RPMI7951 (cell line): ENCODE data around the gene HENMT1. TPM values are rescaled to one million over a fixed set of nuclear protein-coding genes. Genes with fewer than 3 reads are reported as not detected.
"Not testable (repeated sequence)": the region's sequence is repeated elsewhere in the genome, so short reads cannot be mapped to it uniquely, and the experiment has no call there.

Experiments
- DNase-seq: peaks from one replicate; pipeline ENCODE4 v3.0.0-alpha.2; 2012; ENCODE audit warnings: low read depth
- total RNA-seq: library from RNA; depleted of rRNA; stranded (reverse); fragments of >200 nt; shearing (Covaris generic); gene quantifications from 2 replicates; pipeline ENCODE4 v1.2.3, GENCODE V29; 2014; rRNA removed

Gene HENMT1
- total RNA-seq: 13.7 and 16.7 TPM in 2 replicates

- peak; percentile 74 for DNase-seq
These were observed at the start of gene HENMT1 for GRCh38 chr1:108661030-108661609. Gene HENMT1, minus strand, starts transcription at chr1:108661093. Its CDS starts 1,209 bp downstream, at chr1:108659884.

- peak; percentile 53 for DNase-seq
These were observed 48.1 kb upstream of the HENMT1 start for GRCh38 chr1:108708691-108709660.

DNA sequence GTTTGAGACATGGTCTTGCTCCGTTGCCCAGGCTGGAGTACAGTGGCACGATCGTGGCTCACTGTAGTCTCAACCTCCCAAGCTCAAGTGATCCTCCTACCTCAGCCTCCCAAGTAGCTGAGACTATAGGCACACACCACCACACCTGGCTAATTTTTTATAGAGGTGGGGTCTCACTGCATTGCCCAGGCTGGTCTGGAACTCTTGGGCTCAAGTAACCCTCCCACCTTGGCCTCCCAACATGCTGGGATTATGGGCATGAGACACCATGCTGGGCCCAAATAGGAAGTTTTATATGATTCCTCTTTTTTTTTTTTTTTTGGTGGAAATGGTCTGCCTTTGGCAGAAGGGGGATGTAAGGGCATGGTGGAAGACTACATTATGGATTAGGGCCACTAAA, 45.8 kb upstream of the HENMT1 start:
- no peak for DNase-seq

GRCh38 chr1:108704496-108704895, 43.6 kb upstream of the HENMT1 start:
- peak; percentile 65 for DNase-seq

DNA sequence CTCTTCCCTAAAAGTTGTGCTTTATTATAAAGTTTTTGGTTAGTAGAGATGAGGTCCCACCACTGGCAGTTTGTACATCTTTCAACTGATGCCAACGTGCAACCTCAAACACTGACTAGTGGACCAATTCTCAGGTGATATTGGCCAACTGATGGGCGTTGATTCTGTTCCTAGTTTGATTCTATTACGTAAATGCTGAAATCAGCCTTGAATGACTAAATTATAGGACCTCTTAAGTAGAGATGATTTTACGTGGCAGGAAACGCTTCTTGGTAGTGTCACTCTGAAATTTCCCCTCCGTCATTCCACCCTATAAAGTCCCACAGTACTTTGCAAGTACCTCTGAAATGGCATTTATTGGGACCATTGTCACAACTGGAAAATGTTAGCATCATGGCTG, 43.0 kb upstream of the HENMT1 start:
- DNase-seq: peak; percentile 24

DNA sequence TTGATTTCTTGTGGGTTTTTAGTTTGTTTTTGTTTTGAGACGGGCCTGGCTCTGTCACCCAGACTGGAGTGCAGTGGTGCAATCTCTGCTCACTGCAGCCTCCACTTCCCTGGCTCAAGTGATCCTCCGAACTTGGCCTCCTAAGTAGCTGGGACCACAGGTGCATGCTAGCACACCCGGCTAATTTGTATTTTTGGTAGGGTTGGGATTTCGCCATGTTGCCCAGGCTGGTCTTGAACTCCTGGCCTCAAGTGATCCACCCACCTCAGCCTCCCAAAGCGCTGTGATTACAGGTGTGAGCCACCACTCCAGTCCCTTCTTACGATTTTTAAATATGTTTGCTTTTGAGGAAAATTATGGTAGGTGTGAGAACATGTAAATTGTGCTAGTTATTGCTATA, 41.2 kb upstream of the HENMT1 start:
- not testable (repeated sequence) for DNase-seq

DNA sequence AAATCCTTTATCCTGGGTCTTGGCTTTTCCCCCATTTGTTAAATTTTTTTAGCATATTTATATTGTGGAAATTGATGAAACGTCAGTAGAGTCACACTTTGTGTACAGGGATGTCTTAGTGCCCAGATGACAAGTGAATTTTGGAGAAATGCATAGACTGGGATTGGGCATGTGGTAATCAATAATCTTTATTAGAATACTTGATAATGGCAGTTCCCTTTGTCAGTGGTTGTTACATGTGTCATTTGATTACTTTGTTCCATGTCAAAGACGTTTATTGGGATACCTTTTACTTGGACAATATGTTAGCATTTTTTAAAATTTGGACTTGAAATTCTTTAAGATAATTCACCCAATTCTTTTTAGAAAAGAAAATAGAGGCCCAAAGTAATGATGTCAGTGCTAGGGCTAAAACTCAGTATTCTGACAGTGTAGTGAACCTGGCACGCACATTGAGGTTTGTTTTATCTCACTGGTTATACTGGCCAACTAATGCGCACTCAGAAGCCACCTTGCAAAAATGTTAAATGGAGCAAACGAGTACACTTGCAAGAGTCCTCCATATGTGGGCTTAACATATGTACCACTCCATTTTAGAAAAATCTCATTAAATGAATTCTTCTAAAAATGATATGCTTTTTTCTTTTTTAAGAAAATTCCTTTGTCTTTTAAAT, 40.4 kb upstream of the HENMT1 start:
- DNase-seq: no peak

DNA sequence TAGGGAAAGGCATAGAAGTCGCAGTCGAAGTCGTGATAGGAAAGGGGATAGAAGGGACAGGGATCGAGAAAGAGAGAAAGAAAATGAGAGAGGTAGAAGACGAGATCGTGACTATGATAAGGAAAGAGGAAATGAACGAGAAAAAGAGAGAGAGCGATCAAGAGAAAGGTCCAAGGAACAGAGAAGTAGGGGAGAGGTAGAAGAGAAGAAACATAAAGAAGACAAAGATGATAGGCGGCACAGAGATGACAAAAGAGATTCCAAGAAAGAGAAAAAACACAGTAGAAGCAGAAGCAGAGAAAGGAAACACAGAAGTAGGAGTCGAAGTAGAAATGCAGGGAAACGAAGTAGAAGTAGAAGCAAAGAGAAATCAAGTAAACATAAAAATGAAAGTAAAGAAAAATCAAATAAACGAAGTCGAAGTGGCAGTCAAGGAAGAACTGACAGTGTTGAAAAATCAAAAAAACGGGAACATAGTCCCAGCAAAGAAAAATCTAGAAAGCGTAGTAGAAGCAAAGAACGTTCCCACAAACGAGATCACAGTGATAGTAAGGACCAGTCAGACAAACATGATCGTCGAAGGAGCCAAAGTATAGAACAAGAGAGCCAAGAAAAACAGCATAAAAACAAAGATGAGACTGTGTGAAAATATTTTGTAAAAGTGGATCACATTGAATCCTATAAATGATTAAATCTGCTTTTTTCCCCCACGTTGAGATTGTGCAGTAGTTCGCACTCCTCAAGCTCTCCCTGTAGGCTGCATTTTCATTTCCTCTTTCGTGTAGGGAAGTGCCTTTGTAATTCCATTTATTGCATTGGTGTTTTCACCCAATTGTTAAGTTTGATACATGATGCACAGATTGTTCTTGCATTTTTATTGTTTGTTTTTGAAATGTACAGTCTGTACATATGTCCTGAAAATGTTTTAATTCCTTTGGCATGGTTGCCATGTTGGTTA, 38.8 kb upstream of the HENMT1 start:
- DNase-seq: no peak

DNA sequence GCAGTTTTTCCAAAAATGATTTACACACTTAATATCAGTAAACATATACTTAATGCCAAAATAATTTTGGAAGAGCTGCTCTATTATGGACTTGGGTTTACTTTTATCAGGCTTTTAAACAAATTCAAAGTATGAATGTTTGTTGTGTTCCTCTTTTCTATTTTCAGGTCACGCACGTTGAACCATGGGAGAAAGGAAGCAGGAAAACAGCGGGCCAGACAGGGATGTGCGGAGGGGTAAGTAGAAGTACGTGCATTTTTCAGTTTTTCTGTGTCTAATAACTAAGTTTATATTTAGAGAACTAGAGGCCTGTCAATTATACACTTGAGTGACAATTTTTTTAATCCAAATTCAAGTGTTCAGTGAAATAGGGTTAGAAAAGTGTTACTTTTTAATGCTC, 34.6 kb upstream of the HENMT1 start:
- no peak for DNase-seq

GRCh38 chr1:108692724-108693655, 32.1 kb upstream of the HENMT1 start:
- DNase-seq: peak; percentile 68

DNA sequence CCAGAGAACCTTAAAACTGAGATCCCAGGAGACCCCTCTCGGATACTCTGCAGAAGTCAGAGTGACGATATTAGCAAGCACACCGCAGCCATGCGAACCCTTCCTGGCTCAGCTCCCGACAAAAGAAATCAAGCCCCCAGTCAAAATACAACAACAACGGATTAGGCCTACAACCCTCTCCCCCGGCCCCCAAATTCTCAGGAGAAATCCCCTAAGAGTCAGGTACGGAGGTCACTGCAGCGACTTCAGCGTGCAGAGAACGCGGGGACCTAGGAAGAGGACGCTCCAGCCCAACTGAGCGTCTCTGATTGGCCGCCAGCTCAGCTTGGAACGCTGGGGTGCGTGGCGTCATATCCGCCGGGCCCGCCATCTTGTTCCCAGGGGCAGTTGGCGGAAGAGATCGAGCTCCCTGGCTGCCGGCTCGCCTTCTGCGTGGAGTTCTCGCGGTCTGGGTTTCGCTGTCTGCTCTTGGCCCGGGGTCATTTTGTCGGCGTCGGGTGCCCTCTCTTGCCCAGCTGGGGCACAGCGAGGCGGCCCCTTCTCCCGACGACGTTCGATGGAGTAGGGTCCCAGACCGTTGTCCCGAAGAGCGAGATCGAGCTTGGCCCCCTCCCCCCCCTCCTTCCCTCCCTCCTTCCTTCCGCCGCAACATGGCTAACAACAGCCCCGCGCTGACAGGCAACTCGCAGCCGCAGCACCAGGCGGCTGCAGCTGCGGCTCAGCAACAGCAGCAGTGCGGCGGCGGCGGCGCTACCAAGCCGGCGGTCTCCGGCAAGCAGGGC, 31.2 kb upstream of the HENMT1 start, which contains the start of gene PRPF38B:
TSS of gene PRPF38B (plus strand) at position 369 of the 782 bp plus-strand sequence. CDS start at position 651, 282 bp downstream.
- DNase-seq: peak; percentile 91

GRCh38 chr1:108691128-108691941, 30.4 kb upstream of the HENMT1 start:
- DNase-seq: peak; percentile 50

DNA sequence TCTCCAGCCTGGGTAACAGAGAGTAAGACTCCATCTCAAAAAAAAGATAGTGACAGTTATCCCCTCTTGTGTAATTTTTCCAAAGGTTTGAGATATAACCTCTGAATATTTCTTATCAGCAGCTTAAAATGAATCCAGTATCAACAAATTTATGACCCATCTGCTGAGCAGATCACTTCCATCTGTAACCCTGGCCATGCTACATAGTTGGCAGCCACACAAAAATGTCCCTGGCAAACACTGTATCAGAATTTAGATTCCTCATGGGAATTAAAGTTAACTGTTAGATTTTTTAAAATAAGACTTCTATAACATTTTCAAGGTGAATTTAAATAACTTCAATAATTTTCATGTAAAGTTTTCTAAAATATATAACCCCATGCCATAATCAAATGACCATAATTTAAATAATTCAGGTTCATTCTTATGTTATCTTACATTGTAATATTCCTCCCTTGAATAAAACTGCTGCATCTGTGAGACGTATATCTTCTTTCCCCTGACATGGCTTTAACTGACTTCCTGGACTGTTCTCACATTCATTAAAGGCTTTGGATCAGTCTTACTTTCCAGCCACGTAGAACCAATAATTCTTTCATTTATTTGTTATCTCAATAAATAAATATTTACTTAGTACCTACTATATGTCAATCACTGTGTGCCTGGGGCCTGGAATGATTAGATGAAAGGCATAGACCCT, 25.9 kb upstream of the HENMT1 start:
- DNase-seq: peak; percentile 35

DNA sequence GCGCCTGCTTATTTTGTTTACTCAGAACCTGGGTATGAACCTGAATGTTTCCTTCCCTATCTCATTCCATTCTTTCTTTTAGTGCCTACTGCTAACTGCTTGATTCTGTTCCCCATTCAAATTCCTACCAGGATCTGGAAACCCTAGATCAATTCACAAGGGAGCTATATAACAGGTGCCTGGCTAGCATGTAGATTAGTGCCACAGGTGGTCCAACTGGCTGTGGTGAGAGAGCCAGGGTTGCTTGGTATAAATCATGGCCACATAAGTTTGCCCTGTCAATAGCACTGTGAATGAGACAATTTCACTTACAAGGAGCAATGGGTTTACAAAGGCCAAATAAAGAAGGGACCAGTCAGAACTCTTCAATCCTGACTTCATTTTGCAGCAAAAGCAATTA, 24.6 kb upstream of the HENMT1 start:
- no peak for DNase-seq

DNA sequence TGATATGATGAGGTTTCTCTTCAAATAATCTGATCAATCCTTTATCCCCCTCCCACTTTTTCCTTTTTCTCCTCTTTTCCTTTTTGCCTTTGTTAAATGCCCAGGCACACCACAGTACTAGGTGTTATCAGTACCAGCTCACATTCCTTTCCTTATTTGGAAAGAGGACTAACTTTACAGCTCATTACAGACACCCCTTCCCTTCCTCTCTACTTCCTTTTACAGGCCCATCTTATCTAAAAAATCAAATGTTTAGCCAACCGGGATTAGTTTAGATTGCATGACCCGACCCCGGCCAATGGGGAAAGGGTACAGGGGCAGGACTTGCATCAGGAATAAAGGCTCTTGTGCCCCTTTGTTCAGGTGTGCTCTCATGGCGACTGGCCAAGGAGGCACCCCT, 20.8 kb upstream of the HENMT1 start:
- DNase-seq: not testable (repeated sequence)

- DNase-seq: no peak
These were observed 18.8 kb upstream of the HENMT1 start for GRCh38 chr1:108679586-108680213.

- no peak for DNase-seq
These were observed 17.8 kb upstream of the HENMT1 start for GRCh38 chr1:108678706-108679105.
